ENCODE measurements around the gene APOA1.

APOA1 gene

DNA sequence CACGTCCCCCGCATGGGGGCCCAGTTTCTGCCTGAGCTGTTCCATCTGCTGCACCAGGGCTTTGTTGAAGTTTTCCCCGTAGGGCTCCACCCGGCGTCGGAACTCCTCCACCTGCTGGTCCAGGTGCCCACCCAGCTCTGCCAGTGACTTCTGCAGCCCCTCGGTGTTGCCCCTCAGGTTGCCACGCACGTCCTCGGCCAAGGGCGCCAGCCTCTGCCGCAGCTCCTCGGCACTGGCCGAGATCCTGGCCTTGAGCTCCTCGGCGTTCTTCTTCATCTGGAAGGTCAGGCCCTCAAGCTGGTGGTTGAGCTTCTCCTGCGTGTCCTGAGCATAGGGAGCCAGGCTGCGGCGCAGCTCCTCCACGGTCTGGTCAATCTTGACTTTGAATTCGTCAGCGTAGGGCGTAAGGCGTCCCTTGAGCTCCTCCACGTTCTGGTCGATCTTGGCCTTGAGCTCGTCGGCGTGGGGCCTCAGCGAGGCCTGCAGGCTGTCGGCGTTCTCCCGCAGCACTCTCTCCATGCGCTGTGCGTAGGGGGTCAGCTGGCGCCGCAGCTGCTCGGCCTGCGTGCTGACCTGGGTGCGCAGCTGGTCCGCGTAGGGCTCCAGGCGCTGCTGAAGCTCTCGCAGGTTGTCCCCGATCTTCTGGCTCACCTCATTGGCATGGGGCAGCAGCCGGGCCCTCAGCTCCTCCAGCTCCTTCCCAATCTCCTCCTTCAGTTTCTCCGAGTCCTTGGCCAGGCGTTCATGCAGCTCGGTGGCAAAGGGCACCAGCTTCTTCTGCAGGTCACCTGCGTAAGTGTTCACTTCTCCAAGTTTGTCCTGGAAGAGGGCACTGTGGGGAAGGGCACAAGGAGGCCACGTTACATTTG, 16.1 kb downstream of the APOA1 start:
- DNase-seq (ENCODE audit: low read depth) = no peak
- TF ChIP-seq, protein P1, sequence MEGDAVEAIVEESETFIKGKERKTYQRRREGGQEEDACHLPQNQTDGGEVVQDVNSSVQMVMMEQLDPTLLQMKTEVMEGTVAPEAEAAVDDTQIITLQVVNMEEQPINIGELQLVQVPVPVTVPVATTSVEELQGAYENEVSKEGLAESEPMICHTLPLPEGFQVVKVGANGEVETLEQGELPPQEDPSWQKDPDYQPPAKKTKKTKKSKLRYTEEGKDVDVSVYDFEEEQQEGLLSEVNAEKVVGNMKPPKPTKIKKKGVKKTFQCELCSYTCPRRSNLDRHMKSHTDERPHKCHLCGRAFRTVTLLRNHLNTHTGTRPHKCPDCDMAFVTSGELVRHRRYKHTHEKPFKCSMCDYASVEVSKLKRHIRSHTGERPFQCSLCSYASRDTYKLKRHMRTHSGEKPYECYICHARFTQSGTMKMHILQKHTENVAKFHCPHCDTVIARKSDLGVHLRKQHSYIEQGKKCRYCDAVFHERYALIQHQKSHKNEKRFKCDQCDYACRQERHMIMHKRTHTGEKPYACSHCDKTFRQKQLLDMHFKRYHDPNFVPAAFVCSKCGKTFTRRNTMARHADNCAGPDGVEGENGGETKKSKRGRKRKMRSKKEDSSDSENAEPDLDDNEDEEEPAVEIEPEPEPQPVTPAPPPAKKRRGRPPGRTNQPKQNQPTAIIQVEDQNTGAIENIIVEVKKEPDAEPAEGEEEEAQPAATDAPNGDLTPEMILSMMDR (conservative IDR thresholded peaks at IDR 0.05; ENCODE audit: control insufficient read depth, insufficient read depth, low read depth, low read length) = no peak

DNA sequence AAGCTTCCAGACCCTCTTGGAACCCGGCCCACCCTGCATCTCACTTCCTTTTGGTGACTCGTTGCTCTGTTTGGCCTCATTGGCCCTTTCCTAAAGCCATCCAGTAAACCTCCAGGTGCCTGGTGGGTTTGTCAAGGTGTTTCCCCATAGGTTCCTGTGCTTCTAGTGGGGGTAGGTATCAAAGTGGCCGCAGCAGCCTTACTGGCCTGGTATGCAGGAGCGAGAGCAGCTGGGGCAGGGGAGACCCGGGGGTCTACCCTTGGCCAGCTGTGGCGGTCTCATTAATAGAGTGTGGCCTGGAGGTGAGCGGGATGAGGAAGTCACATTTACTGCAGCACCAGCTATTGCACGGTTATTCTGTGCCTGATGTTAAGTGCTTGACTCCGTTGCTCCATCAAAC, 18.4 kb downstream of the APOA1 start:
- DNase-seq (ENCODE audit: low read depth) = no peak
- TF ChIP-seq, protein P1 (conservative IDR thresholded peaks at IDR 0.05; ENCODE audit: control insufficient read depth, insufficient read depth, low read depth, low read length) = no peak
- no peak overlapping the region for H3K4me3 ChIP-seq (ENCODE audit: control insufficient read depth, low read depth, low read length)

More for the DNA sequence above, 16.1 kb downstream of the APOA1 start:
- no peak overlapping the region for H3K4me3 ChIP-seq (ENCODE audit: control insufficient read depth, low read depth, low read length)

DNA sequence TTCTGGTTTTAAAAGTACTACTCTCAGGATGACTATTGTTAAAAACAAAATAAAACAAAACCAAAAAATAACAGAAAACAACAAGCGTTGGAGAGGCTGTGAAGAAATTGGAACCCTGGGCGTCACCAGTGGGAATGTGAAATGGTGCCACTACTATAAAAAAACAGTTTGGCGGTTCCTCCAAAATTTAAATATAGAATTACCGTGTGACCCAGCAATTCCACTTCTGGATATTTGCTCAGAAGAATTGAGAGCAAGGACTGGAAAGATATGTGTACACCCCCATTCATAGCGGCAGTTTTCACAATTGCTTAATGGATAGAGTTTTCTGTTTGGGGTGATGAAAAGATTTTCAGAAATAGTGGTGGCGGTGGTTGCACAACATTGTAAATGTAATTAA, 22.9 kb downstream of the APOA1 start:
- TF ChIP-seq, protein P1 (conservative IDR thresholded peaks at IDR 0.05; ENCODE audit: control insufficient read depth, insufficient read depth, low read depth, low read length) = no peak
- DNase-seq (ENCODE audit: low read depth) = no peak
- no peak overlapping the region for H3K4me3 ChIP-seq (ENCODE audit: control insufficient read depth, low read depth, low read length)

DNA sequence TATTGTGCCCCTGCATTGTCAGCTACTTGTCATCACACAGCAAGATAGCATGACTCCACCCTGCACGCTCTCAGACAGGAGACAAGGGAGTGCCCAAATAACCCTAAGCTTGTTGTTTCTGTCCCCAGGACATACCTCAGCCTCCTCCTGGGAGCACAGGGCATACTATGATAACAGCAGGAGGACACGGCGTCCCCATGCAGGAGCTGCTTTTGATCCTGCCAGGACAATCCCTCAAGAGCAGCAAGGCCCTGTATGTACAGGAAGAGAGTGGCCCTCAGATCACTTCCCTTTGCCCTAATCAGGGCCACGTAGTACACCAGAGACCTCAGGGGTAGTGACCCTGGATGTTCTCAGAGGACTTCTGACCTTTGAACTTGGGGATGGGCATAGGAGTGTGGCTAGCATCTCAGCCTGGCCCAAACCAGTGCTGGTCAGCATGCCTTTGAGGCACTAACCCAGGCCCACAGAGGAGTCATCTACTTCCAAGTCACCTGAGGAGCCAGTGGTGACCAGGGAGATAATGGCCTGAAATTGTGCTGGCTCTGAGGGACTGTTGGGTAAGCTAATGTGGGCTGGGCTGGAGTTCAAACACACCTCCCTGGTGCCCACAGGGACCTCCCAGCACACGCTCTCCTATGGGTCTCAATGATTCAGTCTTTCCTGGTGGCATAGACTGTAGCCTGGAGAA, 23.5 kb downstream of the APOA1 start:
- TF ChIP-seq, protein P1 (conservative IDR thresholded peaks at IDR 0.05; ENCODE audit: control insufficient read depth, insufficient read depth, low read depth, low read length) = no peak
- H3K4me3 ChIP-seq (ENCODE audit: control insufficient read depth, low read depth, low read length) = no peak overlapping the region
- DNase-seq (ENCODE audit: low read depth) = no peak

DNA sequence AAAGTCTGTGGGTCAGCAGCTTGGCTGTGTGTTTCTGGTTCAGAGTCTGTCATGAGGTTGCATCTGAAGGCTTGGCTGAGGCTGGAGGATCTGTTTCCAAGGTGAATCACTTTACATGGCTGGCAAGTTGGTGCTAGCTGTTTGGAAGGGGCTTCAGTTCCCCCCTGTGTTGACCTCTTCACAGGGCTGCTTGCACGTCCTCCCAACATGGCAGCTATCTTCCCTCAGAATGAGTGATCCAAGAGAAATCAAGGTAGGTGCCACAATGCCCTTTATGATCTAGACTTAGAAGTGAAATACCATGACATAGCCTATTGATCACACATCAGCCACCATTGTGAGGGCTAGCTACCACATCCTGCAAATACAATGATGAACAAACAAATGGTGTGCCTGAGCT, 24.3 kb downstream of the APOA1 start:
- TF ChIP-seq, protein P1 (conservative IDR thresholded peaks at IDR 0.05; ENCODE audit: control insufficient read depth, insufficient read depth, low read depth, low read length) = no peak
- DNase-seq (ENCODE audit: low read depth) = no peak
- no peak overlapping the region for H3K4me3 ChIP-seq (ENCODE audit: control insufficient read depth, low read depth, low read length)

DNA sequence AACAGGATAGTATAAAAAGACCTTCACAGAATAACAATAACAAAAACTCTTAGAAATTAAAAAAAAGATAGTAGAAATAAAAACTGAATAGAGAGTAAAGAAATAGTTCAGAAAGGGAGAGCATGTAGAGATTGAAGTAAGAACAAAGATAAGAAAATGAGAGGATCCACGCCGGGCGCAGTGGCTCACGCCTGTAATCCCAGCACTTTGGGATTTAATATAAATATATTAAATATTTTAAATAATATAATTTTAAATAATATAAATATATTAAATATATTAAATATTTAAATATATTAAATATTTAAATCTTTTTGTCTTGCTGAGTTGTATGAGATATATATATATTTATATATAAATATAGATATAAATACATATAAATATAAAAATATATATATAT, 25.3 kb downstream of the APOA1 start:
- no peak overlapping the region for H3K4me3 ChIP-seq (ENCODE audit: control insufficient read depth, low read depth, low read length)
- DNase-seq (ENCODE audit: low read depth) = no peak
- TF ChIP-seq, protein P1 (conservative IDR thresholded peaks at IDR 0.05; ENCODE audit: control insufficient read depth, insufficient read depth, low read depth, low read length) = no peak

All from fibroblast of mammary gland (primary cell).